WERI-Rb-1 (cell line): ENCODE data around the gene GRIK1.

Experiments
- DNase-seq: peaks from one replicate; pipeline ENCODE4 v3.0.0-alpha.2; 2020
- H3K27ac ChIP-seq: fragments of 250-450 bp; sonication (Bioruptor Pico); 2 replicates; pipeline ENCODE4 v1.5.1; 2020; ENCODE audit warnings: mild to moderate bottlenecking, moderate library complexity
- H3K27me3 ChIP-seq: fragments of 250-450 bp; sonication (Bioruptor Pico); 2 replicates; pipeline ENCODE4 v1.5.1; 2021; ENCODE audit warnings: mild to moderate bottlenecking, low read depth, moderate library complexity; ENCODE audit not compliant: insufficient read depth, severe bottlenecking
- H3K36me3 ChIP-seq: fragments of 250-450 bp; sonication (Bioruptor Pico); 2 replicates; pipeline ENCODE4 v1.5.1; 2020; ENCODE audit warnings: mild to moderate bottlenecking, moderate library complexity
- H3K4me3 ChIP-seq: 2 replicates; pipeline ENCODE4 v1.5.1; 2011; ENCODE audit warnings: low read depth, mild to moderate bottlenecking, control low read depth, low read length
- H3K9me3 ChIP-seq: fragments of 250-450 bp; sonication (Bioruptor Pico); 2 replicates; pipeline ENCODE4 v1.5.1; 2021; ENCODE audit warnings: mild to moderate bottlenecking, moderate library complexity; ENCODE audit not compliant: severe bottlenecking
- TF ChIP-seq, protein P1 (sequence below): IDR thresholded peaks from 2 replicates; pipeline ENCODE4 v1.5.1; 2011; ENCODE audit warnings: low read depth, mild to moderate bottlenecking, control low read depth, inconsistent platforms, low read length

Gene GRIK1

GRCh38 chr21:29671728-29672127, 268.1 kb downstream of the GRIK1 start:
- Histone ChIP-seq H3K27me3 (no peaks in the 10 kb centered on the region), H3K36me3 (no peaks in the 10 kb centered on the region), H3K4me3 (no peak overlapping the region), H3K27ac (no peak overlapping the region), H3K9me3 (no peaks in the 10 kb centered on the region)
- TF ChIP-seq, protein P1, sequence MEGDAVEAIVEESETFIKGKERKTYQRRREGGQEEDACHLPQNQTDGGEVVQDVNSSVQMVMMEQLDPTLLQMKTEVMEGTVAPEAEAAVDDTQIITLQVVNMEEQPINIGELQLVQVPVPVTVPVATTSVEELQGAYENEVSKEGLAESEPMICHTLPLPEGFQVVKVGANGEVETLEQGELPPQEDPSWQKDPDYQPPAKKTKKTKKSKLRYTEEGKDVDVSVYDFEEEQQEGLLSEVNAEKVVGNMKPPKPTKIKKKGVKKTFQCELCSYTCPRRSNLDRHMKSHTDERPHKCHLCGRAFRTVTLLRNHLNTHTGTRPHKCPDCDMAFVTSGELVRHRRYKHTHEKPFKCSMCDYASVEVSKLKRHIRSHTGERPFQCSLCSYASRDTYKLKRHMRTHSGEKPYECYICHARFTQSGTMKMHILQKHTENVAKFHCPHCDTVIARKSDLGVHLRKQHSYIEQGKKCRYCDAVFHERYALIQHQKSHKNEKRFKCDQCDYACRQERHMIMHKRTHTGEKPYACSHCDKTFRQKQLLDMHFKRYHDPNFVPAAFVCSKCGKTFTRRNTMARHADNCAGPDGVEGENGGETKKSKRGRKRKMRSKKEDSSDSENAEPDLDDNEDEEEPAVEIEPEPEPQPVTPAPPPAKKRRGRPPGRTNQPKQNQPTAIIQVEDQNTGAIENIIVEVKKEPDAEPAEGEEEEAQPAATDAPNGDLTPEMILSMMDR = peak; percentile 19; the same call in 1 of the 2 replicates
- DNase-seq = no peak

GRCh38 chr21:29670228-29670627, 269.6 kb downstream of the GRIK1 start:
- no peak for DNase-seq
- no peak overlapping the region for H3K27ac ChIP-seq
- TF ChIP-seq, protein P1 = no peak
- no peaks in the 10 kb centered on the region for H3K9me3 ChIP-seq
- no peaks in the 10 kb centered on the region for H3K36me3 ChIP-seq
- no peaks in the 10 kb centered on the region for H3K27me3 ChIP-seq
- H3K4me3 ChIP-seq = no peak overlapping the region

DNA sequence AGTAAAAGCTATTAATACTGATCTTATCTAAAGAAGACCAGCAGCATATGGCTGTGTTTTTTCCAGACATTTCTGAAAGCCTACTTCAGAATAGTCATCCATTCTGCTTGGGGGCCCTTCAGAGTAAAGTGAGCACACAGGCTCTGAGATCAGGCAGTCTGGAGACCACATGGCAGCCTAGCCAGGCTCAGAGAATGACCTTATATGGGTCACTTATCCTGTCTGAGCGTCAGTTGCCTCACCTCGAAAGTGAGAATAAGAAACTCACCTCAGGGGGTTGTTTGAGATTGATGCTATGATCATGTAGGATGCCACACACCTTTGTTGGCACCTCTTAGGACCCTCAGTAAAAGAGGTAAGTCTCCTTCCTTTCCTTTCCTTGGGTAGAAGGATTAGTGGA, 270.4 kb downstream of the GRIK1 start:
- Histone ChIP-seq H3K27ac (no peak overlapping the region), H3K36me3 (no peaks in the 10 kb centered on the region)
- peak; percentile 62 for DNase-seq

DNA sequence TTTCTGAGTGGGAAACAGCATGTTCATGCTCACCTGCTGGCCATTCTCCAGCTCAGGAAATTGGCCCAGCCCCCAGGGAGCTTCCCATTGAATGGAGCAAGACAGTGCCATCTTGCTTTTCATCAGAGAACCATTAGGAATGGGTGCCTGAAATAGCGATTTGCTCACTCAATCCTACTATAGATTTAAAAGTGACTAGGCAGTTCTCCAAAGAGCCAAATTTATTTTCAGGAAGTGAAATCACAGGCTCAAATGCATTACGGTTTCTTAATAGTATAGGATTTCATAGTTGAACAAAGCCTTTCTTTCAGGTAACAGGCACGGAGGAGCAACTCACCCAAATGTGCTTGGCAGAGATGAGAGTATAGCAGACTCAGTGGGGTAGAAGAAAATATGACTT, 272.1 kb downstream of the GRIK1 start:
- Histone ChIP-seq H3K4me3 (no peak overlapping the region), H3K27ac (no peak overlapping the region), H3K36me3 (no peaks in the 10 kb centered on the region), H3K27me3 (no peaks in the 10 kb centered on the region), H3K9me3 (no peaks in the 10 kb centered on the region)
- TF ChIP-seq, protein P1 = no peak
- DNase-seq = no peak

More for the DNA sequence above, 270.4 kb downstream of the GRIK1 start:
- Histone ChIP-seq H3K4me3 (no peak overlapping the region), H3K9me3 (no peaks in the 10 kb centered on the region), H3K27me3 (no peaks in the 10 kb centered on the region)
- TF ChIP-seq, protein P1 = no peak

- Histone ChIP-seq H3K9me3 (peaks cover 14% of the 10 kb centered on the region), H3K4me3 (no peak overlapping the region), H3K36me3 (no peaks in the 10 kb centered on the region)
Observed at GRCh38 chr21:29664615-29665014, 275.2 kb downstream of the GRIK1 start.

More at GRCh38 chr21:29664615-29665014, 275.2 kb downstream of the GRIK1 start:
- no peak for DNase-seq
- Histone ChIP-seq H3K27me3 (no peaks in the 10 kb centered on the region), H3K27ac (no peak overlapping the region)
- TF ChIP-seq, protein P1 = no peak
